GM12872 (cell line): ENCODE measurements around the gene BBS9.

ENCODE experiments used
- CTCF ChIP-seq: IDR thresholded peaks from 3 replicates; pipeline ENCODE4 v1.5.1; 2011; ENCODE audit warnings: low read depth, mild to moderate bottlenecking, low read length, moderate library complexity; ENCODE audit not compliant: insufficient read depth

BBS9 gene

GRCh38 chr7:33628894-33629293 lies 499.5 kb downstream of the BBS9 start:
- TF ChIP-seq CTCF = no peak

- TF ChIP-seq CTCF = no peak
These were observed 501.0 kb downstream of the BBS9 start for GRCh38 chr7:33630359-33630758.

GRCh38 chr7:33632322-33632721 lies 503.0 kb downstream of the BBS9 start:
- TF ChIP-seq CTCF = no peak

- TF ChIP-seq CTCF = no peak
These were observed 503.6 kb downstream of the BBS9 start for GRCh38 chr7:33632840-33633525.

GRCh38 chr7:33634606-33635005 lies 505.2 kb downstream of the BBS9 start:
- TF ChIP-seq CTCF = no peak

- no peak for TF ChIP-seq CTCF
These were observed 507.0 kb downstream of the BBS9 start for GRCh38 chr7:33636359-33636758.

- TF ChIP-seq CTCF = no peak
These were observed 510.3 kb downstream of the BBS9 start for GRCh38 chr7:33639552-33640197.
